AG10803 (cell line): ENCODE data around the gene BRK1.
"Not testable (repeated sequence)": the region's sequence is repeated elsewhere in the genome, so short reads cannot be mapped to it uniquely, and the experiment has no call there.

Experiments used
- DNase-seq: peaks from one replicate; pipeline ENCODE4 v3.0.0; 2010; ENCODE audit warnings: low read depth
- H3K4me3 ChIP-seq: 2 replicates; pipeline ENCODE4 v1.5.1; 2011; ENCODE audit warnings: mild to moderate bottlenecking, low read length, control low read depth
- CTCF ChIP-seq: conservative IDR thresholded peaks from 2 replicates; pipeline ENCODE4 v1.5.1; 2011; ENCODE audit warnings: mild to moderate bottlenecking, low read length, control low read depth, inconsistent platforms

Gene BRK1

GRCh38 chr3:10145685-10146084 is 30.2 kb downstream of the BRK1 start:
- no peak for DNase-seq
- TF ChIP-seq CTCF = no peak
- H3K4me3 ChIP-seq = no peak overlapping the region

DNA sequence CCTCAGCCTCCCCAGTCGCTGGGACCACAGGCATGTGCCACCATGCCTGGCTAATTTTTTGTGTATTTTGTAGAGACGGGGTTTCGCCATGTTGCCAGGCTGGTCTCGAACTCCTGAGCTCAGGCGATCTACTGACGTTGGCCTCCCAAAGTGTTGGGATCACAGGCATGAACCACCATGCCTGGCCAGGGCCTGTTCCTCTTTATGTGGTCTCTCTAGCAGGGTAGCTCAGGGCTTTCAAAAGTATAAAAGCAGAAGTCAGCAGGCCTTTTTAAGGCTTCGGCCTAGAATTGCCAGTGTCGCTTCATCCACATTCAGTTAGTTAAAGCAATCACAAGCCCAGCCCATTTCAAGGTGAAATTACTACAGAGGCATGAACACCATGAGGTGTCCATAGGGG is 33.8 kb downstream of the BRK1 start:
- no peak overlapping the region for H3K4me3 ChIP-seq
- no peak for DNase-seq

DNA sequence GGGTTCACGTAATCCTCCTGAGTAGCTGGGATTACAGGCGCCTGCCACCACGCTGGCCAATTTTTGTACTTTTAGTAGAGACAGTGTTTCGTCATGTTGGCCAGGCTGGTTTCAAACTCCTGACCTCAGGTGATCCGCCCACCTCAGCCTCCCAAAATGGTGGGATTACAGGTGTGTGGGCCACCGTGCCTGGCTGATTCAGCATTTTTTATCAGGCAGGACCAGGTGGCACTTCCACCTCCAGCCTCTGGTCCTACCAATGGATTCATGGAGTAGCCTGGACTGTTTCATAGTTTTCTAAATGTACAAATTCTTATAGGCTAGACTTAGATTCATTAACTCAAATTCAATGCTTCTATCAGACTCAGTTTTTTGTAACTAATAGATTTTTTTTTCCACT is 35.5 kb downstream of the BRK1 start:
- no peak overlapping the region for H3K4me3 ChIP-seq
- TF ChIP-seq CTCF = no peak
- DNase-seq = no peak

More for the DNA sequence above, 33.8 kb downstream of the BRK1 start:
- no peak for TF ChIP-seq CTCF

- no peak for DNase-seq
- no peak for TF ChIP-seq CTCF
- no peak overlapping the region for H3K4me3 ChIP-seq
These were observed 39.1 kb downstream of the BRK1 start for GRCh38 chr3:10154335-10155122.

DNA sequence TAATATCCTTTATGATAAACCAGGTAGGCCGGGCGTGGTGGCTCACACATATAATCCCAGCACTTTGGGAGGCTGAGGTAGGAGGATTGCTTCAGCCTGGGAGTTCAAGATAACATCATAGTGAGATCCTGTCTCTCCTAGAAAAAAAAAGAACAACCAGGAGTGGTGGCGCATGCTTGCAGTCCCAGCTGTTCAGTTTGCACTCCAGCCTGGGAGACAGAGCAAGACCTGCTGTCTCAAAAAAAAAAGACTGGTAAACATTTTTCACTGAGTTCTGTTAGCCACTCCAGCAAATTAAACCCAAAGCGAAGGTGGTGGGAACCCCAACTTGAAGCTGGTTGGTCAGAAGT is 39.6 kb downstream of the BRK1 start:
- DNase-seq = no peak
- no peak for TF ChIP-seq CTCF

DNA sequence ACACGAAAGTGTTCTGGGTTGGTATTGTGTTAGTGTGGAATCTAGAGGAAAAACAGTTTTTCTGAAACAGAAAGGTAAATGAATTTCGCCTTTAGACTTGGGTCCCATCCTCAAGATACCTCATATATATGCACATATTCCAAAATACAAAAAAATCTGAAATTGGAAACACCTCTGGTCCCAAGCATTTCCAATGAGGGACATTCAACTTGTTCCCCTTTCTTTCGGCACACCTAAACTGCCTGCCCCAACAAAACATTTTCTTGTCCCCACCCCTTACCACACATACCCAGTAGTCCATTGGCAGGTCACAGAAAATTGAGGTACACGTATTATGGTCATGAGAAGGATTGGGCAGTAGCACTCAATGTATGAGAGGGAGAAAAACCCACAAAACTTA is 40.2 kb downstream of the BRK1 start:
- DNase-seq = no peak
- no peak overlapping the region for H3K4me3 ChIP-seq
- no peak for TF ChIP-seq CTCF

More for the DNA sequence above, 39.6 kb downstream of the BRK1 start:
- no peak overlapping the region for H3K4me3 ChIP-seq

- no peak for TF ChIP-seq CTCF
- H3K4me3 ChIP-seq = no peak overlapping the region
- DNase-seq = no peak
These were observed 41.6 kb downstream of the BRK1 start for GRCh38 chr3:10157031-10157430.

- DNase-seq, H3K4me3 ChIP-seq: not testable (repeated sequence)
These were observed 43.1 kb downstream of the BRK1 start for GRCh38 chr3:10158555-10158954.
